ENCODE results near the gene RNF112.
"Not testable (repeated sequence)": the region's sequence is repeated elsewhere in the genome, so short reads cannot be mapped to it uniquely, and the experiment has no call there.

RNF112 gene

GRCh38 chr17:19447085-19447583, 36.1 kb downstream of the RNF112 start:
- peak; percentile 29 for DNase-seq (ENCODE audit: low read depth, low spot score)

GRCh38 chr17:19448341-19449268, 37.6 kb downstream of the RNF112 start:
- peak; percentile 34 for DNase-seq (ENCODE audit: low read depth, low spot score)

- no peak for DNase-seq (ENCODE audit: low read depth, low spot score)
Observed at GRCh38 chr17:19449656-19450055, 38.6 kb downstream of the RNF112 start.

GRCh38 chr17:19453296-19453695, 42.3 kb downstream of the RNF112 start:
- DNase-seq (ENCODE audit: low read depth, low spot score): no peak

- no peak for DNase-seq (ENCODE audit: low read depth, low spot score)
Observed at GRCh38 chr17:19454074-19454473, 43.0 kb downstream of the RNF112 start.

GRCh38 chr17:19456016-19456927, 45.2 kb downstream of the RNF112 start:
- no peak for DNase-seq (ENCODE audit: low read depth, low spot score)

- no peak for DNase-seq (ENCODE audit: low read depth, low spot score)
Observed at GRCh38 chr17:19457046-19457445, 46.0 kb downstream of the RNF112 start.

- no peak for DNase-seq (ENCODE audit: low read depth, low spot score)
Observed at GRCh38 chr17:19457830-19458271, 46.8 kb downstream of the RNF112 start.

GRCh38 chr17:19458481-19458880, 47.4 kb downstream of the RNF112 start:
- DNase-seq (ENCODE audit: low read depth, low spot score): not testable (repeated sequence)

- DNase-seq (ENCODE audit: low read depth, low spot score): not testable (repeated sequence)
Observed at GRCh38 chr17:19459018-19459655, 48.1 kb downstream of the RNF112 start.

- DNase-seq (ENCODE audit: low read depth, low spot score): no peak
Observed at GRCh38 chr17:19460700-19461099, 49.7 kb downstream of the RNF112 start.

- no peak for DNase-seq (ENCODE audit: low read depth, low spot score)
Observed at GRCh38 chr17:19461116-19461515, 50.1 kb downstream of the RNF112 start.

GRCh38 chr17:19461681-19462080, 50.6 kb downstream of the RNF112 start:
- no peak for DNase-seq (ENCODE audit: low read depth, low spot score)

GRCh38 chr17:19462456-19463035, 51.5 kb downstream of the RNF112 start:
- DNase-seq (ENCODE audit: low read depth, low spot score): not testable (repeated sequence)

- no peak for DNase-seq (ENCODE audit: low read depth, low spot score)
Observed at GRCh38 chr17:19464031-19465026, 53.3 kb downstream of the RNF112 start.
